Skin epidermis (tissue), 12 donors: Measurements from ENCODE around the gene WNT3A.
"Not testable (repeated sequence)": the region's sequence is repeated elsewhere in the genome, so short reads cannot be mapped to it uniquely, and the experiment has no call there.

Experiments
- H3K27ac ChIP-seq, 21 experiments: fragments of 200-600 bp; sonication (generic) in 11 of 21; one replicate each; pipeline ENCODE4 v1.5.0; 2020; ENCODE audit warnings: mild to moderate bottlenecking in 3 of 21, inconsistent platforms in 2 of 21, moderate library complexity in 2 of 21
- H3K4me3 ChIP-seq, 7 experiments: fragments of 200-600 bp; sonication (generic) in 2 of 7; one replicate each; pipeline ENCODE4 v1.5.0; 2020; ENCODE audit warnings: inconsistent platforms in 2 of 7, mild to moderate bottlenecking in 2 of 7, moderate library complexity in 1 of 7

WNT3A gene, protein sequence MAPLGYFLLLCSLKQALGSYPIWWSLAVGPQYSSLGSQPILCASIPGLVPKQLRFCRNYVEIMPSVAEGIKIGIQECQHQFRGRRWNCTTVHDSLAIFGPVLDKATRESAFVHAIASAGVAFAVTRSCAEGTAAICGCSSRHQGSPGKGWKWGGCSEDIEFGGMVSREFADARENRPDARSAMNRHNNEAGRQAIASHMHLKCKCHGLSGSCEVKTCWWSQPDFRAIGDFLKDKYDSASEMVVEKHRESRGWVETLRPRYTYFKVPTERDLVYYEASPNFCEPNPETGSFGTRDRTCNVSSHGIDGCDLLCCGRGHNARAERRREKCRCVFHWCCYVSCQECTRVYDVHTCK

DNA sequence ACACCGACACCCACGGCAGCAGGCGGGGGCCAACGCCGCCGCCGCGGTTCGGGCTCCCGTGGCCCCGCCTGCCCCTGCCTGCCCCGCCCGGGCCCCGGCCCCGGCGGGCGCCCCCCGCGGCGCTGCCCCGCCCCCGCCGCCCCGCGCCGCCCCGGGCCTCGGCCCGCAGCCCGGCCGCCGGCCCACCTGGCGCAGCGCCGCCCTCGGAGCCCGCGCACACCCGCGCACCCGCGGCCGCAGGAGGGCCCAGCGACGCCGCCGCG is at the start of gene WNT3A:
Gene WNT3A, plus strand, starts transcription at position 213 of the 263 bp plus-strand sequence. CDS start 131 bp downstream, outside the sequence.
- Histone ChIP-seq H3K4me3 (peak within 1 kb of the TSS in 6 of 7 experiments; percentile 10 to 44 (median 19)), H3K27ac (peak within 1 kb of the TSS in 9 of 21 experiments; percentile 34 to 72 (median 63))

DNA sequence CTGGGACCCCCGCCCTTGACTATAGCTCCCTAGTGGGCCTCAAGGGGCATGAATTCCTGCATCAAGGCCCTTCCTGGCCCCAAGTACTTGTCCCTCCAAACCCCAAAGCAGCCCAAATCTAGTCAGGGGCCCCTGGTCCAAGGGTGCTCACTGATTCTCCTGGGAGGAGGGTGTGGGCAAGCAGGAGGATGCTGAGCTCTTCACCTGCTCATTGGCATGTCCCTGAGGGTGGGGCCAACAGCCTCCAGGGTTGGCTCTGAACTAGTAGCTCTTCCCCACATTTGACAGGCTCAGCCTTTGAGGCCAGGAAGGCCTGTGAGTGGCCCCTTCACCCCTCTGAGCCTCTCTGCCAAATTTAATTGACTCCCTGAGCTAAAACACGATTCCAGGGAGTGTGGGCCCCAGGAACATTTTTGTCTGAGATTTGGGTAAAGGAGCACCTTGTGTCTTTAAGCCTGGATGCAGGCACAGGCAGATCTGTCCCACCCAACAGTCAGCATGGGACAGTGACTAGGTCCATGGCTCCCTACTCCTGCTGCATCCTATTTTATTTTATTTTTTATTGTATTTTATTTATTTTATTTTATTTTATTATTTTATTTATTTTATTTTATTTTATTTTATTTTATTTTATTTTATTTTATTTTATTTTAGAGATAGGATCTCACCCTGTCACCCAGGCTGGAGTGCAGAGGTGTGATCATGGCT is 48.0 kb upstream of the WNT3A start:
- no peak overlapping the region for H3K4me3 ChIP-seq
- H3K27ac ChIP-seq, result no peak overlapping the region

DNA sequence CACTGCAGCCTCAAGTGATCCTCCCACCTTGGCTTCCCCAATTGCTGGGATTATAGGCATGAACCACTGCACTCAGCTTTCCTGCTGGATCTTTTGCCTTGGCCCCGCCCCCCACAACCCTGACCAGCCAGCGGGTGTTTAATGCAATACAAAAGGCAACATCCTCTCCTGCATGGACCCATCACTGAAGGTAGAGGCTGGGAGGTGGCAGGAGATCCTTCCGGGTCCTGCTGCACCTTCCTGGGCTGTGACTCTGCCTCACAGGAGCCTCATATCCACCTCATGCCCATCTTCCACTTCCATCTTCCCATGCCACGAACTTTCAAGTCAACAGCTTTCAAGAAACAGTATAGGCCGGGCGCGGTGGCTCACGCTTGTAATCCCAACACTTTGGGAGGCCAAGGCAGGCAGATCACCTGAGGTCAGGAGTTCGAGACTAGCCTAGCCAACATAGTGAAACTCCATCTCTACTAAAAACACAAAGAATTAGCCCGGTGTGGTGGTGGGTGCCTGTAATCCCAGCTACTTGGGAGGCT is 47.4 kb upstream of the WNT3A start:
- Histone ChIP-seq H3K27ac (no peak overlapping the region), H3K4me3 (no peak overlapping the region)

DNA sequence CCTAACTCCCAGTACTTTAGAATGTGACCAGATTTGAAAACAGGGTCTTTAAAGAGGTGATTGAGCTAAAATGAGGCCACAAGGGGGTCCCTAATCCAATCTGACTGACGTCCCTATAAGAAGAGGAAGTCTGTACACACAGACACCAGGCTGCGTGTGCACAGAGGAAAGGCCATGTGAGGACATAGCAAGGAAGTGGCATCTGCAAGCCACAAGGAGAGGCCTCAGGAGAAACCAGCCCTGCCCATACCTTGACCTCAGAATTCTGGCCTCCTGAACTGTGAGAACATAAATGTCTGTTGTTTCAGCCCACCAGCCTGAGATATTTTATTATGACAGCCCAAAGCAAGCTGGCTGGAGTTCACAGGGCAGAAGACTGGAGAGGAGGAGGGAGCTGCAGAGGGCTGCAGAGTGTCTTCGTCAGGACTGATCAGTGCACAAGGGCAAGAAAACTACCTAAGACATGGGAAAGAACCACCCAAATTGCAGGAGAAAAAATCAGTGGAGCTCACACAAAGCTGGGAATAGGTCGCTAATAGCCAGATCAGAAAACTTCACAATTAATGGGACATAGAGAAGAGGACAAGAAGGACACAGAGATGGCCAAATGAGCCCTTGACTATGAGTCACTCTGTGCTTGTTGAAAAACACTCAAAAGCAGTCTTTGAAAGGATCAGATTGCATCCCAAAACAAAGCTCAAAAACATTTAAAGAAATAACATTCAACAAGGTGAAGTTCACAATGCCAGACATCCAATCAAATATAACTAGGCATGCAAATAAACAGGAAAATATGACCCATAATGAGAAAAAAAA is 44.9 kb upstream of the WNT3A start:
- no peak overlapping the region for H3K27ac ChIP-seq
- no peak overlapping the region for H3K4me3 ChIP-seq

DNA sequence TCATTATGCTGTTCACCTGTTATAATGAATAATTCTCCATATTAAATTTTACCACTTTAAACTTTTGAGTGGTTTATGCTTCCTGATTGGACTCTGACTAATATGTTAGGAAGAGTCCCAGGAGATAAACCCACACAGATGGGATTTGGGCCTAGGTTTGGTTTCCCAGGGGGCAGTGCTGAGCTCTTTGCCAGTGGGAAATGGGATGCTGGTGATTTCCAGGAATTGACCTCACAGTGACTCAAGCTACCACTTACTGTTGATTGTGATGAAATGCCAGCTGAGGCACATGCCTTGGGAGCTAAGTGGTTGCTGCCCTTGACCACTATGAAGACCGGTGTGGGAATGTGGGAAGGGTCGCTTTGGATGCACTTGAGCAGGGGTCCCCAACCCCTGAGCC is 40.1 kb upstream of the WNT3A start:
- H3K27ac ChIP-seq, H3K4me3 ChIP-seq: not testable (repeated sequence)

DNA sequence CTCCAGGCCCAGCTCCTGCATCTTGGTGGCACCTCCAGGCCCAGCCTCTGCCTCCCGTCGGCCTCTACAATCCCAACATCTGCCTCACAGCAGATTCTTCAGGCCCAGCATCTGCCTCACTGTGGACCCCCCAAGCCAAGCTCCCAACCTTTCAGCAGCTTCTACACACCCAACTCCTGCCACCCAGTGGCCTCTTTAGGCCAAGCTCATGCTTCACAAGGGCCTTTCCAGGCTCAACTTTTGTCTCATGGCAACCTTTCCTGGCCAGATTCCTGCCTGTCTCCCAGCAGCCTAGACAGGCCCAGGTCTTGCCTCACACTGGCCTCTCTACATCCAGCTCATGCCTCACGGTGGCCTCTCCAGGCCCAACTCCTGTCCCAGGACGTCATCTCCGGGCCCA is 39.0 kb upstream of the WNT3A start:
- H3K27ac ChIP-seq, H3K4me3 ChIP-seq: not testable (repeated sequence)

DNA sequence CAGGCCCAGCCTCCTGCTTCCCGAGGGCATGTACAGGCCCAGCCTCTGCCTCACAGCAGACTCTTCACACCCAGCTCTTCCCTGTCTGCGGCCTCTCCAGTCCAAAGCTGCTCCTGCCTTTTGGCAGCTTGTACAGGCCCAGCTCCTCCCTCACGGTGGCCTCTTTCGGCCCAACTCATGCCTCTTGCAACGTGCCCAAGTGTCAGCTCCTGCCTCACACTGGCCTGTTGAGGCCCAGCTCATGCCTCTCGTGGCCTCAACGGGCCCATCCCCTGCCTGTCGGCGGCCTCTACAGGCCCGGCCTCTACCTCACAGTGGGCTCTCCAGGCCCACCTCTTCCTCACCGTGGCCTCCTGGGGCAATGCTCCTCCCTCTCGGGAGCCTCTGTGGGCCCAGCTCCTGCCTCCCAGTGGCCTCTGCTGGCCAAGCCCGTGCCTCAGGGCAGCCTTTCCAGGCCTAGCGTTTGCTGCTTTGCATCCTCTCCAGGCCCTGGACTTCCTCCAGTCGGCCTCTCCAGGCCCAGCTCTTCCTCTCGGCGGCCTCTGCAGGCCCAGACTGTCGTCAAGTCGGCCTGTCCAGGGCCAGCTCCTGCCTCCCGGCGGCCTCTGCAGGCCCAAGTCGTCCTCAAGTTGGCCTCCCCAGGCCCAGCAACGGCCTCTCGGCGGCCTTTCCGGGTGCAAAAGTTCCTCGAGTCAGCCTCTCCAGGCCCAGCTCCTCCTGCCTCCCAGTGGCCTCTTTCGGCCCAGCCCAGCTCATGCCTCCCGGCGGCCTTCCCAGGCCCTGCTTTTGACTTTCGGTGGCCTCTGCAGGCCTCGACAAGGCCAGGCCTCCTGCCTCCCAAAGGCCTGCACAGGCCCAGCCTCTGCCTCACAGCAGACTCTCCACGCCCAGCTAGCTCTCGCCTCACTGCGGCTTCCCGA is 36.5 kb upstream of the WNT3A start:
- H3K4me3 ChIP-seq, H3K27ac ChIP-seq: not testable (repeated sequence)

DNA sequence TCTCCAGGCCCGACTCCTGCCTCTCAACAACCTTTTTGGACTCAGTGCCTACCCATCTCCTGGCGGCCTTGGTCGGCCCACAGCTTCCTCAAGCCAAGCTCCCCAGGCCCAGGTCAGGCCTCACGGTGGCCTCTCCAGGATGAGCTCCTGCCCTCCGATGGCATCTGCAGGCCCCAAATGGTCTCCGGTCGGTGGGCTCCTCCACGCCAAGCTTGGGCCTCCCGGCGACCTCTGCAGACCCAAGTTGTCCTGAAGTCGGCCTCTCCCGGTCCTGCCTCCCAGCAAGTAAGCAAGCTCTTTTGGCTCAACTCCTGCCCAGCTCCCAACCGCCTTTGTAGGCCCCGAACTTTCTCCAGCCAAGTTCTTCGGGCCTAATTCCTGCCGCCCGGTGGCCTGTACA is 35.6 kb upstream of the WNT3A start:
- not testable (repeated sequence) for H3K4me3 ChIP-seq, H3K27ac ChIP-seq

DNA sequence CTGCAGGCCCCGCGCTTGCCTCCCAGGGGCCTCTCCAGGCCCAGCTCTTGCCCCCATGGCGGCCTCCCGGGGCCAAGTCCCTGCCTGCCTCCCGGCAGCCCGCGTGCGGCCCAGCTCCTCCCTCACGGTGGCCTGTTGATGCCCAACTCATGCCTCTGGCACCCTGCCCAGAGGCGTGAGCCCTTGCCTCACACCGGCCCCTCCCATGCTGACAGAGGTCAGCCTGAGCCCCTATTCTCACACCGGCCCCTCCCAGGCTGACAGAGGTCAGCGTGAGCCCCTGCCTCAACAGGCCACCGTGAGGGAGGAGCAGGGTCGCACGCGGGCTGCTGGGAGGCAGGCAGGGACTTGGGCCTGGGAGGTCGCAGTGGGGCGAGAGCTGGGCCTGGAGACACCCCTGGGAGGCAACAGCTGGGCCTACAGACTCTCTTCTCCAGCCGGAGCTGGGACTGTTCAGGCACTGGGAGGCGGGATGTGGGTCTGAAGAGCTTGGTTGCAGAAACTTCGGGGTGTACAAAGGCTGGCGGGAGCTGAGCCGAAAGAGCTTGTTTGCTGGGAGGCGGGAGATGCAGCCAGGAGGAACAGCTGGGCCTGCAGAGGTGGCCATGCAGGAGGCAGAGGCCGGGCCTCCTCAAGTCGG is 35.0 kb upstream of the WNT3A start:
- not testable (repeated sequence) for H3K27ac ChIP-seq, H3K4me3 ChIP-seq

DNA sequence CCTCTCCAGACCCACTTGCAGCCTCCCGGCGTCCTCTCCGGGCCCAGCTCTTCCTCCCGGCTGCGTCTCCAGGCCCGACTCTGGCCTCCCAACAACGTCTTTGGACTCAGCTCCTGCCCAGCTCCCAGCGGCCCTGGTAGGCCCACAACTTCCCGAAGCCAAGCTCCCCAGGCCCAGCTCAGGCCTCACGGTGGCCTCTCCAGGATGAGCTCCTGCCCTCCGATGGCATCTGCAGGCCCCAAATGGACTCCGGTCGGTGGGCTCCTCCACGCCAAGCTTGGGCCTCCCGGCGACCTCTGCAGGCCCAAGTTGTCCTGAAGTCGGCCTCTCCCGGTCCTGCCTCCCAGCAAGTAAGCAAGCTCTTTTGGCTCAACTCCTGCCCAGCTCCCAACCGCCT is 34.5 kb upstream of the WNT3A start:
- H3K27ac ChIP-seq, H3K4me3 ChIP-seq: not testable (repeated sequence)

DNA sequence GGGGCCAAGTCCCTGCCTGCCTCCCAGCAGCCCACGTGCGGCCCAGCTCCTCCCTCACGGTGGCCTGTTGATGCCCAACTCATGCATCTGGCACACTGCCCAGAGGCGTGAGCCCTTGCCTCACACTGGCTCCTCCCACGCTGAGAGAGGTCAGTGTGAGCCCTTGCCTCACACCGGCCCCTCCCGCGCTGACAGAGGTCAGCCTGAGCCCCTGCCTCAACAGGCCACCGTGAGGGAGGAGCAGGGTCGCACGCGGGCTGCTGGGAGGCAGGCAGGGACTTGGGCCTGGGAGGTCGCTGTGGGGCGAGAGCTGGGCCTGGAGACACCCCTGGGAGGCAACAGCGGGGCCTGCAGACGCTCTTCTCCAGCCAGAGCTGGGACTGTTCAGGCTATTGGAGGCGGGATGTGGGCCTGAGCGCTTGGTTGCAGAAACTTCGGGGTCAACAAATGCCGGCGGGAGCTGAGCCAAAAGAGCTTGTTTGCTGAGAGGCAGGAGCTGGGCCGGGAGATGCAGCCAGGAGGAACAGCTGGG is 33.9 kb upstream of the WNT3A start:
- not testable (repeated sequence) for H3K27ac ChIP-seq, H3K4me3 ChIP-seq

DNA sequence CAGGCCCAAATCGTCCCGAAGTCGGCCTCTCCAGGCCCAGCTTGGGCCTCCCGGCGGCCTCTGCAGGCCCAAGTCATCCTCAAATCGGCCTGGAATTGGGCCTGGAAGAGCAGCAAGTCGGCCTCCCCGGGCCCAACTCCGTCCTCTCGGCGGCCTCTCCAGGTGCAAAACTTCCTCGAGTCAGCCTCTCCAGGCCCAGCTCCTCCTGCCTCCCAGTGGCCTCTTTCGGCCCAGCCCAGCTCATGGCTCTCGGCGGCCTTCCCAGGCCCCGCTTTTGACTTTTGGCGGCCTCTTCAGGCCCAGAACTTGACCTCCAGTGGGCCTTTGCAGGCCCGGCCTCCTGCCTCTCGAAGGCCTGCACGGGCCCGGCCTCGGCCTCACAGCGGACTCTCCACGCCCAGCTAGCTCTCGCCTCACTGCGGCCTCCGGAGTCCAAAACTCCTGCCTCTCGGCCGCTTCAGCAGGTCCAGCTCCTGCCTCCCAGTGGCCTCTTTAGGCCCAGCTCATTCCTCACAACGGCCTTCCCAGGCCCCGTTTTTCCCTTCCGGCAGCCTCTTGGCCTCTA is 33.0 kb upstream of the WNT3A start:
- H3K27ac ChIP-seq, H3K4me3 ChIP-seq: not testable (repeated sequence)

DNA sequence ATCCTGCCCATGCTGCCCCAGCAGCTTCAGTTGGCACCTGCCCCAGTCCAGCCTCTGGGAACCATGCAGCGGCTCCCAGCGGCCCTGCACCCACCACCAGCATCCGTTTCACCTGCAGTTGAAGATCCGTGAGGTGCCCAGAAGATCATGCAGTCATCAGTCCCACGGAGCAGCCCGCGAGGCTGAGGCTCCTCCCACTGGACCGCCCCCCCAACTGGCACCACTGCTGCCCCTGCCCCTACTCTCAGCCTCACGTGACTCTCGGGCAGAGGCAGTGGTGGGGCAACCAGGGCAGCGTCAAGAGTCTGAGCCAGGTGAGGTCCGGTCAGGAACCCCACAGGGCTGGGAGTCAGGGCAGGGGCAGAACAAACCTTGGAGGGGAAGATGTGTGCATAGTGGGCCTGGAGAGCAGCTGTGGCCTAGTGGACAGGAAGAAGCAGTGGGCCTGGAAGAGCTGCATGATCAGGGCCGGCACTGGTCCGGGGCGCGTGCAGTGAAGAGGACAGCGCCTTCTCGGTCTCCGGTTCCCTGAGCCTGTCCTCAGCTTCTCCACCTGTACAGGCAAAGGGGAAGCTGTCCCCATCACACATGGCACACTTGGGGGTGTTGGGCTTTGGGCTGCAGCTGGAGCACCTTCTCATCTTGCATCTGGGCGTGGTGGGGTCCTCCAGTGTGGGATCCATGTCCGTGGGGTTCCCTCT is 31.1 kb upstream of the WNT3A start:
- not testable (repeated sequence) for H3K27ac ChIP-seq, H3K4me3 ChIP-seq

DNA sequence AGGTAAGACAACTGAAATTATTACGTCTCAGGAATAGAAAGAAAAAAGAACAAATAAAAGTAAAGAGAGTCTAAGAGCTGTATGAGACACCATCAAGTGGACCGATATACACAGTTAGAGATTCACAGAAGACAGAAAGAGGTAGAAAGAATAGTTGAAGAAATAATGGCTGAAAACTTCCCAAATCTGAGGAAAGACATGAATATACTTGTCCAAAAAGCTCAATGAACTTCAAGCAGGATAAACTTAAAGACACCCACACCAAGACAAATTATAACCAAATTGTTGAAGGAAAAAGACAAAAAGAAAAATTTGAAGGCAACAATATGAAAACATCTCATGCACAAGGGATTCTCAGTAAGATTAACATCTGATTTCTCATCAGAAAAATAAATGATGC is 19.6 kb upstream of the WNT3A start:
- Histone ChIP-seq H3K27ac (no peak overlapping the region), H3K4me3 (no peak overlapping the region)

DNA sequence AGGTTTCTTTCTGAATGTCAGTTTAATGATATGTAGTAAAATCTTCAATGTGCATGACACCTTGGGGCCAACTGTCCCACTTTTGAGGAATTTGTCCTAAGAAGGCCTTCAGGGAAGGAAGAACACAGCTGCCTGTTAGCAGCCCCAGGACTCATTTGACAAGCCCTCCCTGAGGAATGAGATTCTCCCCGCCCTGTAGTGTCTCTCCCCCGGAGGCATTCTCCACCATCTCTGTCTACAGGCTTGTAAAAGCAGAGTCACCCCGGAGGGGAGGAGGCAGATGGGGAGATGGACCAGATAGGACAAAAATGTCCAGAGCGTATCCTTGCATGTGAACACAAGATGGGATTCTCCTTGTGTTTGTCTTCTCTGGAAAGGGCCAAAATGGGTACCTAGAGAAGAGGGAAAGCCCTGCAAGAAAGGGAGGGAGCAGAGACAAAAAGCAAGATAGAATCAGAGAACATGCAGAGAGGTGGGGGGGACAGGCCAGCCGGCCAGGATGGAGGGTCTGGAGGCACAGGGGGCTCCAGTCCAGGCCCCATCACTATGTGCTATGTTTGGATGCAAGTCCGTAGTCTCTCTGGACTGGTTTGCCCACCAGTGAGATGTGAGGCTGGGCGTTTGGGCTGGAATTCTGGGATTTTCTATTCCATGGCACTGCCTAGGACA is 12.0 kb upstream of the WNT3A start:
- H3K27ac ChIP-seq, result no peak overlapping the region

DNA sequence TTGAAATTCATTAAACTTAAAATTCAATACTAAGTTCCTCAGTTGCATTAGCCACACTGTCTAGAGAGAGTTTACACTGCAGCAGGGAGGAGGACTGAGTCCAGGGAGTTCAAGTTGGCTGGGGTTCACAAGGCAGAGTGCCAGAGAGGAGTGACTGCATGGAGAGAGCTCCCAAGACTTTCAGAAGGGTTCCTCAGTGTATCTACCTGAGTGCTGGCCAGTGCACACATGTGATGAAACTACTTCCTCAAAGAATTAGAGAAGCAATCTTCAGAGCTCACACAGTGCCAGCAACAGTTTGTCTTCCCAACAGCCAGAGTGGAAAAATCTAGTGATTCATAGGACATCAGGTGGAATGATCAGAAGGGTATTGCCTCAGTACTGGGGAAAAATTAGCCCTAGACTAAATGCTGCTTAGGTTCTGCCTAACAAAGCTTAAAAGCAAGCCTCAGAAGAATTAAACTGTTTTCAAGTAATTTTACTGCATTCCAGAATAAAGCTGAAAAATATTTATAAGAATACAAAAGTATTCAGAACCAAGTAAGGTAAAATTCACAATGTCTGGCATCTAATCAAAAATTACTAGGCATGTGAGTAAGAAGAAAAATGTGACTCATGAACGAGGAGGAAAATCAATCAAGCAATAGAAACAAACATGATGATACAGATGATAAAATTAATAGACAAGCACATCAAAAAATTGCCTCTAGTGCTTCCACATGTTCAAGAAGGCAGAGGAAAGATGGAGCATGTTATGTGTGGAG is 10.4 kb upstream of the WNT3A start:
- H3K27ac ChIP-seq, result no peak overlapping the region
- no peak overlapping the region for H3K4me3 ChIP-seq

More for the DNA sequence above, 12.0 kb upstream of the WNT3A start:
- no peak overlapping the region for H3K4me3 ChIP-seq
